T-helper 17 cell (primary cell): ENCODE results near the gene CACNG1. TPM values are rescaled to one million over a fixed set of nuclear protein-coding genes. Genes with fewer than 3 reads are reported as not detected.
"Not testable (repeated sequence)": the region's sequence is repeated elsewhere in the genome, so short reads cannot be mapped to it uniquely, and the experiment has no call there.

Source experiments
- ATAC-seq: fragments of 150-1000 bp; cut with Tn5 transposase; 2 replicates; pipeline ENCODE4 v1.10.0; 2021; ENCODE audit warnings: mild to moderate bottlenecking, moderate library complexity
- DNase-seq, 3 donors: peaks; one replicate each; pipeline versions ENCODE4 v3.0.0 to v3.0.0-alpha.2; 2020 to 2021
- H3K9me3 ChIP-seq: one replicate; pipeline ENCODE4 v1.7.0; 2013; ENCODE audit warnings: low read length, mild to moderate bottlenecking; ENCODE audit not compliant: control insufficient read depth, poor library complexity, severe bottlenecking
- H3K27ac Mint-ChIP-seq: one replicate; pipeline ENCODE4 v1.8.0; 2022; ENCODE audit warnings: mild to moderate bottlenecking, moderate library complexity, mixed read lengths
- H3K27me3 Mint-ChIP-seq: one replicate; pipeline ENCODE4 v1.8.0; 2022; ENCODE audit warnings: mixed read lengths
- H3K36me3 Mint-ChIP-seq: one replicate; pipeline ENCODE4 v1.8.0; 2022; ENCODE audit warnings: low read depth, mixed read lengths
- H3K4me1 Mint-ChIP-seq: one replicate; pipeline ENCODE4 v1.8.0; 2022; ENCODE audit warnings: mild to moderate bottlenecking, mixed read lengths
- H3K4me3 Mint-ChIP-seq: one replicate; pipeline ENCODE4 v1.8.0; 2022; ENCODE audit warnings: mild to moderate bottlenecking, moderate library complexity, mixed read lengths
- total RNA-seq, 4 donors: library from RNA in 2 of 4; stranded (reverse) in 2 of 4; gene quantifications; one replicate each; pipeline ENCODE4 v1.2.3 and lab custom pipeline; 2022 to 2026

Gene CACNG1
- total RNA-seq, 2 donors from 2014 or later = not detected

GRCh38 chr17:67033613-67034012 lies 10.7 kb upstream of the CACNG1 start:
- H3K4me1 Mint-ChIP-seq = no peaks in the 10 kb centered on the region
- DNase-seq = no peak
- peaks cover 7% of the 10 kb centered on the region for H3K27me3 Mint-ChIP-seq
- no peak overlapping the region for H3K27ac Mint-ChIP-seq
- no peaks in the 10 kb centered on the region for H3K9me3 ChIP-seq
- no peak overlapping the region for H3K4me3 Mint-ChIP-seq
- H3K36me3 Mint-ChIP-seq = peaks cover 3% of the 10 kb centered on the region
- ATAC-seq = no peak

DNA sequence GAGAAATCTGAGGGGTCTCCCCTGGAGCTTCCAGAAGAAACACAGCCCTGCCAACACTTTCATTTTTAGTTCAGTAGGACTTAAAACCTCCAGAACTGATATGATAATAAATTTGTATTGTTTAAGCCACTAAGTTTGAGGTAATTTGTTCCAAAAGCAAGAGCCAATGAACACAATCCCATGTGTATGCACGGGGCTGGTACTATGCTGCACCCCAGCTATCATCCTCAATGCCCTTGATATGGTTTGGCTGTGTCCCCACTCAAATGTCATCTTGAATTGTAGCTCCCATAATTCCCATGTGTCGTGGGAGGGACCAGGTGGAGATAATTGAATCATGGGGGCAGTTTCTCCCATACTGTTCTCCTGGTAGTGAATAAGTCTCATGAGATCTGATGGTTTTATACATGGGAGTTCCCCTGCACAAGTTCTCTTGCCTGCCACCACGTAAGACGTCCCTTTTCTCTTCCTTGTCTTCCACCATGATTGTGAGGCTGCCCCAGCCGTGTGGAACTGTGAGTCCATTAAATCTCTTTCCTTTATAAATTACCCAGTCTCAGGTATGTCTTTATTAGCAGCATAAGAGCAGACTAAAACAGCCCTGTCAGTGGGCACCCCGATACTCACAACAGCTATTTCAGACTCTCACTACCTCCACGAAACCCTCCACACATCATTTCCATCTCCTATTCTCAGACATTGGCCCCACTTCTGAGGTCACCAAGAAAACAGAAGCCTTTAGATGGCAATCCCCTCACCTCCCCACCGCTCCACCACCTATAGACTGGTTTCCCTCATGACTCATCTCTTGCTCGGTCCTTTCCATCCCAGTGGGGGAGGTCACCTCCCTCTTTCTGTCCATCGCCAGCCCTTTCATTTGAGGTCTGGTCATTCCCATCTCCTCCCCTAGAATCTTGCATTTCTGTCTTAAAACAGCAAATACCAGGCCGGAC lies 8.9 kb upstream of the CACNG1 start:
- H3K9me3 ChIP-seq = no peaks in the 10 kb centered on the region
- ATAC-seq = no peak
- no peaks in the 10 kb centered on the region for H3K4me1 Mint-ChIP-seq
- H3K4me3 Mint-ChIP-seq = no peak overlapping the region
- no peak overlapping the region for H3K27ac Mint-ChIP-seq
- DNase-seq = no peak
- peaks cover 3% of the 10 kb centered on the region for H3K36me3 Mint-ChIP-seq
- peaks cover 7% of the 10 kb centered on the region for H3K27me3 Mint-ChIP-seq

GRCh38 chr17:67038861-67039365 lies 5.4 kb upstream of the CACNG1 start:
- peaks cover 5% of the 10 kb centered on the region for H3K36me3 Mint-ChIP-seq
- H3K4me1 Mint-ChIP-seq = peaks cover 2% of the 10 kb centered on the region
- DNase-seq (no peak), ATAC-seq (no peak)
- H3K4me3 Mint-ChIP-seq = no peak overlapping the region
- H3K27ac Mint-ChIP-seq = no peak overlapping the region
- H3K27me3 Mint-ChIP-seq = peaks cover 7% of the 10 kb centered on the region
- no peaks in the 10 kb centered on the region for H3K9me3 ChIP-seq

GRCh38 chr17:67040652-67041051 lies 3.7 kb upstream of the CACNG1 start:
- Mint-ChIP-seq H3K36me3 (peaks cover 5% of the 10 kb centered on the region), H3K27me3 (peaks cover 7% of the 10 kb centered on the region), H3K4me3 (no peak overlapping the region), H3K27ac (no peak overlapping the region), H3K4me1 (peaks cover 2% of the 10 kb centered on the region)
- ATAC-seq (no peak), DNase-seq (no peak)
- no peaks in the 10 kb centered on the region for H3K9me3 ChIP-seq

DNA sequence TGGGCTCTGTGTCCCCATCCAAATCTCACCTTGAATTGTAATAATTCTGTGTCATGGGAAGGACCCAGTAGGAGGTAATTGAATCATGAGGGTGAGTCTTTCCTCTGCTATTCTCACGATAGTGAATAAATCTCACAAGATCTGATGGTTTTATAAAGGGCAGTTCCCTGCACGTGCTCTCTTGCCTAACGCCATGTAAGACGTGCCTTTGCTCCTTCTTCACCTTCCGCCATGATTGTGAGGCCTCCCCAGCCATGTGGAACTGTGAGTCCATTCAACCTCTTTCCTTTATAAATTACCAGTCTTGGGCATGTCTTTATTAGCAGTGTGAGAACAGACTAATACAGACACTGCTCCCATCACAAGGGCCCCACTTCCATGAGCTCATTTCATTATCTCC lies 3.2 kb upstream of the CACNG1 start:
- not testable (repeated sequence) for DNase-seq, H3K27me3 Mint-ChIP-seq, H3K36me3 Mint-ChIP-seq, H3K4me1 Mint-ChIP-seq, H3K4me3 Mint-ChIP-seq, H3K27ac Mint-ChIP-seq, H3K9me3 ChIP-seq, ATAC-seq

DNA sequence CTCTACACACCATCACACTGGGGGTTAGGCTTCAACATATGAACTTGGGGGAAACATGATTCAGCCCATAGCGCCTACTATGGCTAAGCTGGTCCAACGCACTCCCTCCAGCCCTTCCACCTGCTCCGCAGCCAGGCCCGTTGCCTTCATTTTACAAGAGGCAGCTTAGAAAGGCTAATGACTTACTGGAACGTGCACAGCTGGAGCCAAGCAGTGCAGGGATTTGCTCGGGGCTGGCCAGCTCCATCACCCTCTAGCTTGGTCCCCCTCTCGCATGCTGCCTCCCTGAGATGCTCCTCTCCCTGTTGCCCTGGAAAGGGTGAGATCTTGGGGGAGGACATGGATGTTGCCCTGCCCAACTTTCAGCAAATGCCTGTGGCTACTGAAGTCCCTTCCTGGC lies 2.8 kb upstream of the CACNG1 start:
- Mint-ChIP-seq H3K27ac (no peak overlapping the region), H3K36me3 (peaks cover 5% of the 10 kb centered on the region), H3K4me3 (no peak overlapping the region), H3K4me1 (peaks cover 2% of the 10 kb centered on the region), H3K27me3 (peaks cover 7% of the 10 kb centered on the region)
- H3K9me3 ChIP-seq = no peaks in the 10 kb centered on the region
- ATAC-seq (no peak), DNase-seq (no peak)

DNA sequence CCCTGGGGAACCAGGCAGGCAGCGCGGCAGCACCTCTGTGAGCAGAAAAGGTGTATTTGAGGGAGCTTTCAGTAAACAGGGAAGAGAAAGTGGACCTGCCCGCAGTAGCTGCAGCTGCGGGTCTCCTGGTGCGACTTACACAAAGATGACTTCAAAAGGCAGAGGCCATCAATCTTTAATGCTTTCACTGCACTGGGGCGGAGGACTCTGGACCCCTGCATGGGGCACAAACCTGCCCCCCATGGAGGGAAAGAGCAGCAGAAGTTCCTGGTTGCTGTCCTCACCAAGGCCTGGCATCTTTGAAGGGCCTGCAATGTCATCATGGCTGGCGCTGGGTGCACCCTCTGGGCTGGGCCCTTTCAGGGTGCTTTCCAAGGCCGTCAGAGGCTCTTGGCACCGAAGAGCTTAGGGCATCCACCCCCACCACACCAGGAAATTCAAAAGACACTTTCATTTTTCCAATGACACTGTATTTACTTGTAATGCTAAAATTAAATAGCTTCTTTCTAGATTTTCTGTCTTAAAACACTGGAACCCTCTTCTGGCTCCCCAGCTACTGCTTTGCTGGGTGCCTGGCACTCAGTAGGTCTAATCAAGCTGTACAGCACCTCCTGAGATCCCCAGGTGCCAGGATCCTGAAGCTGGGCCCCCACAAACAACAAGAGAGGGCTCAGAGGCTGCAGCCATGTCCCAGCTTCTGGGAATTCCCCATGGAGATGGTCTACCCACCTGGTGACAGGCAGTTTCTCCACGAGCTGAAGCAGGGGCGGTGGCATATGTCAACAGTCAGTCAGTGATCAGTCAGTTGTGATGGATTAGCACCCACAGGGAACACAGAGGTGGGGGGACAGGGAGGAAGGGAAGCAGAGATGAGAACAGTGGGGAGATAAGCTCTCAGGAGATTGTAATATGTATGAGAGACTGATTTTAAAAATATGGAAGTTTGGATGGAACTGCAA lies 2.1 kb upstream of the CACNG1 start:
- no peak overlapping the region for H3K27ac Mint-ChIP-seq
- peaks cover 2% of the 10 kb centered on the region for H3K4me1 Mint-ChIP-seq

DNA sequence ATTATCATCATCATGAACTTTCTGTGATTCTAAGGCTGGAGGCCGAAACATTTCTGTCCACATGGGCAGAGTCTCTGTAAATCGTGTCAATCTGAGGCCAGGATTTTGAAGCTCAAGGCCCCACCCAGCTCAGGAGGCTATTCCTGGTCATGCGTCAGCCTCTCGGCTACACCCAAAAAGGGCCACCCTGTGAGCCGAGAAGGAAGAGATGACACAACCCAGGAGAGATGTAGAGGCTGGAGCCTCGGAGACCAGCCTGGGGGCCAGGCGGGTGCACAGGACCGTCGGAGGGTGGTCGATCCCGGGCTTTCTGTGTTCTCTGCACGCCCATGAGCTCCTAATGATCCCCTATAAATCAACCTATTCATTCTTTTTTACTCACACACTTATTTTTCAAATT lies 1.1 kb upstream of the CACNG1 start:
- ATAC-seq (no peak), DNase-seq (no peak)
- H3K4me1 Mint-ChIP-seq = peaks cover 2% of the 10 kb centered on the region
- H3K27me3 Mint-ChIP-seq = no peaks in the 10 kb centered on the region
- H3K4me3 Mint-ChIP-seq = no peak overlapping the region
- no peaks in the 10 kb centered on the region for H3K9me3 ChIP-seq
- H3K36me3 Mint-ChIP-seq = peaks cover 2% of the 10 kb centered on the region
- no peak overlapping the region for H3K27ac Mint-ChIP-seq

More for the DNA sequence above, 2.1 kb upstream of the CACNG1 start:
- Mint-ChIP-seq H3K36me3 (peaks cover 5% of the 10 kb centered on the region), H3K27me3 (peaks cover 5% of the 10 kb centered on the region), H3K4me3 (no peak overlapping the region)
- no peak for DNase-seq
- no peak for ATAC-seq
- H3K9me3 ChIP-seq = no peaks in the 10 kb centered on the region

DNA sequence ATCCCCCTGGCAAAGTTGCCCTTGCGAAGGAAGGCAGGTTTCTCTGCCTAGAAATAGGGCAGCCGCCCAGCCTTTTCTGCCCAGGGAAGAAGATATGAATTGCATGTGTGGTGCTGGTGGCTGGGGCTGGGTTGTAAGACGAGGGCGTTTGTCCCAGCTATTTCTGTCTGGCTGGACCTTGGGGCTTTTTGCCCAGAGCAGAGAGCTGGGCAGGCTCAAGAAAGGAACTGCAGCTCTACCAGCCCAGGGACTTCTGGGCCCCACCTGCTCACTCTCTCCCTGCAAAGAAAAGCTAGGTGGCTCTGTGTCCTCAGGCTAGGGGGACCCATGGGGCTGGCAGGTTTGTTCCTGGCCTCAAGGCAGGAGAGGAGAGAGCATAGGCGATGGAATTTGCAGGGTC lies 586 bp downstream of the CACNG1 start:
- H3K27me3 Mint-ChIP-seq = no peaks in the 10 kb centered on the region
- H3K4me3 Mint-ChIP-seq = no peak overlapping the region
- H3K9me3 ChIP-seq = peaks cover 10% of the 10 kb centered on the region
- peaks cover 2% of the 10 kb centered on the region for H3K36me3 Mint-ChIP-seq
- no peak overlapping the region for H3K27ac Mint-ChIP-seq
- no peak for DNase-seq
- no peak for ATAC-seq
- peaks cover 2% of the 10 kb centered on the region for H3K4me1 Mint-ChIP-seq

DNA sequence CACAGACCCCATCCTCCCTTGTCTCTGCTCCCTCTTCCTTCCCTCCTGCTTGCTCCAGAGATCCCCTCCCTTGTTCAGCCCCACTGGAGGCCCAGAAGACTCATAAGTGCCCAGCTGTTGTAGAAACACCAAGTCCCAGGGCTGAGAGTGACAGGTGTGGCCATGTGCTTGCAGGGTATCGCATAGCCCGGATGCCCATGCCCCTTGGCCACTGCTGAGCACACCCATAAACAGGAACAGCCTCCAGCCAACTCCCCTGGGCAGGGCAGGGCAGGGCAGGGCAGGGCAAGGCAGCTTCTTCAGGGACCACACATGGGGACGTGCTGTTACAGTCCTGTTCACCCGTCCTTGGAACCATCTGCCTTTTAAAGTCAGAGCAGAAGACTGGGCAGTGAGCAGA lies 2.0 kb downstream of the CACNG1 start:
- H3K9me3 ChIP-seq = peaks cover 10% of the 10 kb centered on the region
- Mint-ChIP-seq H3K27me3 (no peaks in the 10 kb centered on the region), H3K27ac (no peak overlapping the region), H3K4me3 (no peak overlapping the region), H3K4me1 (peaks cover 2% of the 10 kb centered on the region), H3K36me3 (no peaks in the 10 kb centered on the region)
- ATAC-seq = no peak
- DNase-seq = no peak

- H3K27ac Mint-ChIP-seq = no peak overlapping the region
- no peak for ATAC-seq
- peaks cover 10% of the 10 kb centered on the region for H3K9me3 ChIP-seq
- H3K36me3 Mint-ChIP-seq = no peaks in the 10 kb centered on the region
- H3K4me3 Mint-ChIP-seq = no peak overlapping the region
- H3K27me3 Mint-ChIP-seq = no peaks in the 10 kb centered on the region
- H3K4me1 Mint-ChIP-seq = peaks cover 2% of the 10 kb centered on the region
- no peak for DNase-seq
Measured at GRCh38 chr17:67047382-67047781, 3.0 kb downstream of the CACNG1 start.

- Mint-ChIP-seq H3K27me3 (no peaks in the 10 kb centered on the region), H3K4me1 (no peaks in the 10 kb centered on the region), H3K27ac (no peak overlapping the region), H3K4me3 (no peak overlapping the region), H3K36me3 (no peaks in the 10 kb centered on the region)
- H3K9me3 ChIP-seq = peaks cover 10% of the 10 kb centered on the region
- no peak for DNase-seq
- ATAC-seq = no peak
Measured at GRCh38 chr17:67049025-67049739, 4.8 kb downstream of the CACNG1 start.
